ENCODE data around the gene NOP14.
"Not testable (repeated sequence)": the region's sequence is repeated elsewhere in the genome, so short reads cannot be mapped to it uniquely, and the experiment has no call there.

The NOP14 gene

GRCh38 chr4:2930135-2930757 is 33.0 kb downstream of the NOP14 start:
- no peak for DNase-seq

DNA sequence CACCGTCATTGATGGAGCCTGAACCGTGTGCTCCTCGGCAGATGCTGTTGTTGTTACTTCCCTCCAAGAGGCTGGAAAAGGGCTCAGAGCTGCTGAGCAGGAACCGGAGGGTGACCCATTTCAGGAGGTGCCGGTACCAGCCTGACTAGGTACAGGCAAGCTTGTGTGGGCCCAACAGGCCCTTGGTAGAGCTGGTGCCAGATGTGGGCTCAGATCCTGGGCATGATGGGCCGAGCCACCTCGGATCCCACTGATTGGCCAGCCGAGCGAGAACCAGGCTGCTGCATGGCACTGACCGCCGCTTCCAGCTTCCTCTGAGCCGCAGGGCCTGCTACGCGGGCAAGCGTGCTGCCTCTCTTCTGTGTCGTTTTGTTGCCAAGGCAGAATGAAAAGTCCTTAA is 33.7 kb downstream of the NOP14 start:
- DNase-seq, result no peak

DNA sequence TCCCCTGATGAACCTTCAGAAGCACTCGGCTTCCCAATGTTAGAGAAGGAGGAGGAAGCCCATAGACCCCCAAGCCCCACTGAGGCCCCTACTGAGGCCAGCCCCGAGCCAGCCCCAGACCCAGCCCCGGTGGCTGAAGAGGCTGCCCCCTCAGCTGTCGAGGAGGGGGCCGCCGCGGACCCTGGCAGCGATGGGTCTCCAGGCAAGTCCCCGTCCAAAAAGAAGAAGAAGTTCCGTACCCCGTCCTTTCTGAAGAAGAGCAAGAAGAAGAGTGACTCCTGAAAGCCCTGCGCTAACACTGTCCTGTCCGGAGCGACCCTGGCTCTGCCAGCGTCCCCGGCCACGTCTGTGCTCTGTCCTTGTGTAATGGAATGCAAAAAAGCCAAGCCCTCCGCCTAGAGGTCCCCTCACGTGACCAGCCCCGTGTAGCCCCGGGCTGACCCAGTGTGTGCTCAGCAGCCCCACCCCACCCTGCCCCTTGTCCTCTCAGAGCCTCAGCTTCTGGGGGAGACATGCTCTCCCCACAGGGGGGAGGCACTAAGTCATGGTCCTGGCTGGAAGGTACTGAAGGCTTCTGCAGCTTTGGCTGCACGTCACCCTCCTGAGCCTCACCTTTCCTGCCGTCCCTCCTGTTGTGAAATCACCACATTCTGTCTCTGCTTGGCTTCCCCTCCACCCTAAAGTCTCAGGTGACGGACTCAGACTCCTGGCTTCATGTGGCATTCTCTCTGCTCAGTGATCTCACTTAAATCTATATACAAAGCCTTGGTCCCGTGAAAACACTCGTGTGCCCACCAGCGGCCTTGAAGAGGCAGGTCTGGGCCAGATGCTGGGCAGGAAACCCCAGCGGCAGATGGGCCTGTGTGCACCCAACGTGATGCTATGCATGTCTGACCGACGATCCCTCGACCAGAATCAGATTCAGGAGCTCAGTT is 34.7 kb downstream of the NOP14 start:
- DNase-seq, result no peak

DNA sequence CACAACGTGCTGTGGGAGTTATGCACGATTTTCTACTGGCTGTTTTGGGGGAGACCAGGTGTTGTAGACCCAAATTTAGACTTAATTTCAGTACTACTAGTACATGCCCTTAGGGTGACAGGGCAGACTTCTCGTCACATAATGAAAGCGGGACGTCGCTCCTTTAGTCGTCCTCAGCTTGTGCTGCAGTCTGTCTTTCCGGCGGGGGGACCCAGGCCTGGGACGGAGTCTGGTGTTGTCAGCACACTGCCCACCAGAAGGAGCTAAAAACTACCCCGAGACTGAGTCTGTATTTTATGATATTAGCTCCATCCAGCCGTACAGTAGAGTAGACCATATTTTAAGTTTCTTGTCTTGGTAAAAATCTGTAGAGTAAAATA is 35.5 kb downstream of the NOP14 start:
- no peak for DNase-seq

DNA sequence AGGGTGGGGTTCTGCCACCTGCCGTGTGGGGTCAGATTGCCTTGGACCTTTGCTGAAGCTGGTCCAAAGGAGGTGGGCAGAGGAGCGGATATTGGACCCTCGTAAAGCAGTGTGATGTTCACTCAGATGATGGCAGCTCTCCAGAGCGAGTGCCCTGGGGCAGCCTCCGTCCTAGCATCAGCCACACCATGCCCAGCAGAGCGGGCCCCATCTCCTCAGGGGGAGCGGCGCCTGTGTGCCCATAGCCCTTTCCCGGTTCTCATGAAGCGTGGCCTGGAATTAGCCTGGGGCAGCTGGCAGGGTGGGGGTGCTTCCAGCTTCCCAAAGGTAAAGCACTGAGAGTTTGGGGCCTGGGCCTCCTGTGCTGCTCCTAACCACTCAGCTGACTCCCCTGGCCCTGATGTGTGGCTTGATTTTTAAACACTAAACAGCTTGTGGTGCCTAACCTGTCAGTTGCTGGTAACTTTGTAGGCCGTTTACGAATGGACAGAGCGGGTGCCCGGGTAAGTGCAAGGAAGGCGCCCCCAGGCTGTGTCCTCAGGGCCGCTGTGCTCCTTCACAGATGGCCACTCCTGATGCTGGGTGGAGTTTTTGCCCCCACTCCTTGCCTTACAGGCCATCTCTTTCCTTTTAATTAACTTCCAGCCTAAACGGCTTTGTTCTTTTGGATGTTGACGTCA is 36.0 kb downstream of the NOP14 start:
- DNase-seq, result no peak

DNA sequence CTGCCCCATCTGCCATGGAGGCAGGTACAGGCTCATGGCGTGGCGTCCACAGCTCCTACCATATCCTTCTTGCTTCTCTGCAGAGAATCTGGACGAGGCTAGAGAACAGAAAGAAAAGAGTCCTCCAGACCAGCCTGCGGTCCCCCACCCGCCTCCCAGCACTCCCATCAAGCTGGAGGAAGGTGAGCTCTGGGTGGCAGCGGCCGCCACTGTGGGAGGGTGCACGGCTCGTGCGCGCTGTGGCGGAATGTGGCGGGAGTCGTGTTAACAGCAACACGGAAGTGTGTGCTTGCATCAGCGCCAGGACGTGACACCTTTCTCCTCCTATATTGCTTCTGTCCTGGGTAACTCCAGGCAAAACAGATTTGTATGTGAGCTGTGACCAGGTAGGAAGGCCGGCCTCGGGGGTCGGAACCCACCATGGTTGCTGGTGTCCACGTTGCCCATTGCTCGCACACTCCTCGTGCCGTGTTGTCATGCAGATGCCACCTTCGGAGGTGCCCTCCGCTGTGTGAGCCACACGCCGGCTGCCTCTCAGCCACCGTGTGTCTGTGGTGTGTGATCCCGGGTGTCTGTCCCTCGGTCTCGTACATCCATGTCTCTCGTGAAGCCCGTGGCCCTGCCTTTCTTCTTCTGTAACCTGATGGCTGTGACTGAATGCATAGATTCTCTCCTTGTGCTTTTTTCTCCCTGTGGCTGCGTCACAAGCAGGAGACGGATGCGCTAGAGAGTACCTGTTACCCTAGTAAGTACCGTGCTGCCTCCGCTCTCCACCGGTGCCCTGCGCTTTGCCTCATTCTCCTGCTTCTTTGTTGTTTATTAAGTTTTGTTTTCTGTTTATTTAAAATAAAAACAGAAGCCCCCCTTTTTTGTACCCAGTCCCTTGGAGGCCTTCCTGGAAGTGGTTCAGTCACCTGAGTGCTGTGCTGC is 37.0 kb downstream of the NOP14 start:
- DNase-seq, result no peak

GRCh38 chr4:2925496-2925895 is 37.7 kb downstream of the NOP14 start:
- no peak for DNase-seq

GRCh38 chr4:2924765-2925301 is 38.4 kb downstream of the NOP14 start:
- DNase-seq, result no peak

- no peak for DNase-seq
Measured at GRCh38 chr4:2924286-2924685, 38.9 kb downstream of the NOP14 start.

DNA sequence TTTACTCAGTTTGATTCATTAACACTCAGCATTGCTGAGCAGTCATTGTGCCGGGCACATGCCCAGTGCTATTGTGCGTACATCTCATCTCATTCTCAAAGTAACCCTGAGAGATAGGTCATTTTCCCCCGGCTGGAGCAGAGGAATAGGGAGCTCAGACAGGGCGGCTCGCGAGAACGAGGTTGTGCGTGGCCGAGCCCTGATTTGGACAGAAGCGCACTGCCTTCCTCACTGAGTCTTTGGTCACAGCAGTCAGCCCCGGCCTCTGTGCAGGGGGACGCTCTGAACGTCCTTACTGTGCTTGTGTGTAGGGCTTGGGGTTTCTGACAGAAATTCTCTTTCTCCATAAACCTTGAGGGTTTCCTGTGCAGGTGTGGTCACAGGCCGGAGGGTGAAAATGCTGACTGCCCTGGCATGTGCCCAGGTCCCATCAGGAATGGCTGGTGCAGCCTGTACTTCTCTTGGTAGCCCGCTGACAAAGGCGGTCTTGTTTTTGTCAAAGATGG is 39.5 kb downstream of the NOP14 start:
- DNase-seq, result no peak

GRCh38 chr4:2923141-2923551 is 40.1 kb downstream of the NOP14 start:
- DNase-seq, result no peak

GRCh38 chr4:2922453-2923101 is 40.6 kb downstream of the NOP14 start:
- DNase-seq, result not testable (repeated sequence)

- DNase-seq, result not testable (repeated sequence)
Measured at GRCh38 chr4:2918714-2919113, 44.5 kb downstream of the NOP14 start.

- not testable (repeated sequence) for DNase-seq
Measured at GRCh38 chr4:2918300-2918699, 44.9 kb downstream of the NOP14 start.

DNA sequence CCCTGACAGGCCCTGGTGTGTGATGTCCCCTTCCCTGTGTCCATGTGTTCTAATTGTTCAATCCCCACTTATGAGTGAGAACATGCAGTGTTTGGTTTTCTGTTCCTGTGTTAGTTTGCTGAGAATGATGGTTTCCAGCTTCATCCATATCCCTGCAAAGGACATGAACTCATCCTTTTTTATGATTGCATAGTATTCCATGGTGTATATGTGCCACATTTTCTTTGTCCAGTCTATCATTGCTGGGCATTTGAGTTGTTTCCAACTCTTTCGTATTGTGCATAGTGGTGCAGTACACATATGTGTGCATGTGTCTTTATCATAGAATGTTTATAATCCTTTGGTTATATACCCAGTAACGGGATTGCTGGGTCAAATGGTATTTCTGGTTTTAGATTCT is 46.5 kb downstream of the NOP14 start:
- not testable (repeated sequence) for DNase-seq

GRCh38 chr4:2915789-2916188 is 47.4 kb downstream of the NOP14 start:
- no peak for DNase-seq

DNA sequence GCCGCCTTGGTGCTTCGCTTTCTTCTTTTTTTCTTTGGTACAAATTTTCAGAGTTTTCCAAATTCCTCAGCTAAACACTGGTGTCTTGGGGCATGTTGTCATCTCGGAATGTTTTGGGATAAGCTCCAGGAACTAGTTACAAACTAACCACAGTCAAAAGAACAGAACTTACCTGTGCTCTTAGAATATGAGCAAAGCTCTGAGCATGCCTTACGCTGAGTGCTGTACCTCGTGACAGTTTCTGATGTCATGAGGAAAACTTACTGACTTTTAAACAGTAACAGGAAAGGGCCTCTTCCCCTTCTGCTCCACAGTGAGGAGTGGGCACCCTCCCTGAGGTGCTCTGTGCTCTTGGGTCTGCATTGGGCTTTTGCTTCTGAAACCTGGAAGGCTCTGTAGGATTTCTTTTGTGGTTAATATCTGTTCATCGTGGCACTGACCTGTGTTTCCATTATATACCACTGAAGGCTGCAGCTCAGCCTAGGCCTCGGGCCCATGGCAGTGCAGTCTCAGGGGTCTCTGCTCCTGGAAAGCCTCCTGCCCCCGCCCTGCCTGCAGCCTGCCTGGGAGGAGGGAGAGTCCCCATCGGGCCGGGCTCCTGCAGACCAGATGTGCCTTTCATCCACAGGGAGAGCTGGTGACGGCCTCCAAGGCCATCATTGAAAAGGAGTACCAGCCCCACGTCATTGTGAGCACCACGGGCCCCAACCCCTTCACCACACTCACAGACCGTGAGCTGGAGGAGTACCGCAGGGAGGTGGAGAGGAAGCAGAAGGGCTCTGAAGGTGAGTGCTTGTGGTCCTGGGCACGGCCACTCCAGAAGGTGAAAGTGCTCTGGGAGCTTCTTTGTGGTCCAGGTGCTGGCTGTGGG is 48.7 kb downstream of the NOP14 start:
- DNase-seq, result no peak

GRCh38 chr4:2913168-2913567 is 50.0 kb downstream of the NOP14 start:
- DNase-seq, result no peak

GRCh38 chr4:2911868-2912267 is 51.3 kb downstream of the NOP14 start:
- DNase-seq, result no peak

GRCh38 chr4:2910409-2910808 is 52.8 kb downstream of the NOP14 start:
- no peak for DNase-seq

DNA sequence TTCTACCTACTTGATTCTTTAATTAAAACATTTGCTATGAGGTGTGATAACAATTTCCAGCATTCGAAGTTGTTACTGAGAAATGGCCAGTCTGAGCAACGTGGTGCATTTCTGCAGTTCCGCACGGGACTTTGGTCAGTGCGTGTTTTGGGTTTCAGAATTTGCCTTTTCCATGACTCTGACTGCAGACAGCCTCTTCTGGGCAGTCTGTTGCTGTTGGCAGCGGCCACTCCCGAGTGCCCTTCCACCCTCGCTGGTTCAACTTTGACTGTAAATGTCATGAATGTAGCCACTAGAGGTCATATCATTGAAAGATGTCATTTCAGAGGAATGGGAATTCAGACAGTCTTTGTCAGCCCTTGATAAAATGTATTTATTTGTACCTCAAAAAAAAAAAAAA is 53.6 kb downstream of the NOP14 start:
- no peak for DNase-seq

Data from activated naive CD4-positive, alpha-beta T cell (primary cell).